ENCODE measurements around the gene TXNDC17. TPM values are rescaled to one million over a fixed set of nuclear protein-coding genes. Genes with fewer than 3 reads are reported as not detected.

The TXNDC17 gene
- total and polyA plus RNA-seq, 2 of the 8 experiments (the other 6 are each of a cell fraction or from before 2014, with no cell fraction given) = 182 to 410 TPM

DNA sequence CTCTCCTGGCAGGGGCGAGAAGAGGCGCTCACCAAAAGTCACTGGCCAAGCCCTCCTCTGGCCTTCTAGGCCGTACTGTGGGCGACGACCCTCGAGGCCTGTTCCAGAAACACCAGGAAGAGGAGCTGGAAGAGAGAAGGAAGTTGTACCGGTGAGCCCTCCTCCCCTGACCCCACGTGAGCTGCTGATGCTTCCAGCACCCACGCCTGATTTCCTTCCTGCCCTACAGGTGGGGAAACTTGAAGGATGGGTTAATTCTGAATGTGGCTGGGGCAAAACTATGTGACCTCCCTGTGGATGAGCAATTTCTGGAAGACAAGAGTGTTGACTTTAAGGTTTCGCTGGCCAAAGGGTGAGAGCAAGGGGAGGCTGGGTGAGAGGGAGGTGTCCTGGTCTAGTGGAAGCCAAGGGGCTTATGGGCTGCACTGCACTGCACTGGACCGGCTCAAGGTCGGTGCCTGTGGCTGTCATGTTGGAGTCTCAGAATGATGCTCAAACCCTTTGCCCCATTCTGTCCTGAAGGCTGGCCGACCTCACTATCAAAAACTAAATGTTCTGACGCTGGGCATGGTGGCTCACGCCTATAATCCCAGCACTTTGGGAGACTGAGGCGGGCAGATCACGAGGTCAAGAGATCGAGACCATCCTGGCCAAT, 16.9 kb downstream of the TXNDC17 start:
- POLR2A ChIA-PET (ENCODE audit: partially characterized antibody) = interaction anchor here (0.8 kb wide), 1 partner anchor 9 kb away, joined by 3 read pairs; no protein-coding TSS in a partner anchor
- Histone ChIP-seq H4K8ac (ENCODE audit: extremely low read depth, insufficient read depth, low read length) (no peak overlapping the region), H3K79me1 (ENCODE audit: low read depth, low read length) (no peaks in the 10 kb centered on the region; the same call in 1 of the 2 replicates), H3K23me2 (ENCODE audit: low read depth, low read length) (peaks cover 13% of the 10 kb centered on the region), H2BK15ac (ENCODE audit: low read length) (0 out of 2 replicates have a peak overlapping the region, but pooled peaks have one; percentile 5), H3K27ac (ENCODE audit: low read depth, low read length) (no peak overlapping the region), H4K20me1 (replicated peaks in 1 of 2; ENCODE audit: control insufficient read depth in 1 of 2, insufficient read depth in 2 of 2, low read length in 2 of 2) (no peaks in the 10 kb centered on the region), H3K4me1 (replicated peaks in 1 of 4; ENCODE audit: control insufficient read depth in 3 of 4, insufficient read depth in 4 of 4, low read length in 3 of 4) (peaks cover 3 to 19% (median 13%) of the 10 kb centered on the region in 4 experiments), H2BK12ac (ENCODE audit: low read depth, low read length) (0 out of 2 replicates have a peak overlapping the region, but pooled peaks have one; percentile 27), H3K9me3 (ENCODE audit: insufficient read depth in 2 of 2, low read depth in 1 of 2, low read length in 1 of 2) (no peaks in the 10 kb centered on the region), H3K18ac (ENCODE audit: extremely low read depth, low read length) (no peak overlapping the region; the same call in 1 of the 2 replicates), H3K36me3 (ENCODE audit: control insufficient read depth in 2 of 4, insufficient read depth in 4 of 4, low read length in 3 of 4) (no peaks in the 10 kb centered on the region), H3K56ac (replicated peaks; ENCODE audit: insufficient read length, low read depth, low read length) (no peak overlapping the region), H3K9ac (replicated peaks in 1 of 4; ENCODE audit: extremely low read depth in 1 of 4, low read depth in 3 of 4, low read length in 3 of 4) (no peak overlapping the region), H2BK5ac (ENCODE audit: low read depth, low read length) (no peak overlapping the region; the same call in 1 of the 2 replicates), H2BK20ac (ENCODE audit: low read length) (no peak overlapping the region), H4K91ac (replicated peaks; ENCODE audit: insufficient read length, low read length) (no peak overlapping the region), H3K4ac (replicated peaks; ENCODE audit: insufficient read length, low read depth, low read length) (no peak overlapping the region), H3K23ac (ENCODE audit: insufficient read length) (no peak overlapping the region), H3K4me2 (ENCODE audit: insufficient read depth in 1 of 2, low read depth in 2 of 2, low read length in 2 of 2) (peak overlapping the region; percentile 79 to 83), H4K5ac (ENCODE audit: insufficient read length, low read depth, low read length) (no peak overlapping the region), H3K14ac (ENCODE audit: insufficient read length) (no peak overlapping the region), H2BK120ac (replicated peaks; ENCODE audit: low read depth, low read length) (no peak overlapping the region), H2AFZ (ENCODE audit: low read length) (peak overlapping the region; percentile 19; the same call in 1 of the 2 replicates), H3K4me3 (ENCODE audit: extremely low read depth in 1 of 4, insufficient read depth in 2 of 4, low read depth in 3 of 4, low read length in 4 of 4) (peak overlapping the region; percentile 30 to 70 (median 43)), H2AK5ac (ENCODE audit: low read depth, low read length) (no peak overlapping the region), H3K27me3 (replicated peaks in 1 of 4; ENCODE audit: control insufficient read depth in 3 of 4, extremely low read depth in 1 of 4, insufficient read depth in 3 of 4, low read length in 3 of 4) (peaks cover 4 to 40% (median 31%) of the 10 kb centered on the region in 4 experiments), H3K79me2 (ENCODE audit: control insufficient read depth in 1 of 2, insufficient read depth in 2 of 2, low read length in 2 of 2) (no peaks in the 10 kb centered on the region; a peak in 1 of 4 replicates)
- no peak for FAIRE-seq
- TF ChIP-seq MAFK (IDR thresholded peaks at IDR 0.05; ENCODE audit: low read depth, low read length) = no peak
- no peak for TF ChIP-seq TAF7 (optimal IDR thresholded peaks at IDR 0.05; ENCODE audit: borderline replicate concordance, low read depth, low read length)
- no peak for DNase-seq (ENCODE audit: low read depth in 1 of 2, low spot score in 2 of 2)
- 73% methylated on average over 16 of the region's 18 CpGs; no CpG with 5 or more reads in 1 of the 2 experiments for WGBS, 2 experiments (ENCODE audit: extremely low coverage in 1 of 2, insufficient coverage in 1 of 2, insufficient read length in 1 of 2, insufficient replicate concordance in 2 of 2, low coverage in 1 of 2, low lambda C conversion rate in 2 of 2, missing lambda C conversion rate in 1 of 2)
- CTCF ChIA-PET (ENCODE audit: partially characterized antibody) = interaction anchor here (0.6 to 1.7 kb wide), 6 partner anchors 8 to 186 kb away, joined by 3 to 6 read pairs (median 4); partner anchors contain the start of gene SLC13A5
